HG03025 (cell line): Measurements from ENCODE around the gene TF.
"Not testable (repeated sequence)": the region's sequence is repeated elsewhere in the genome, so short reads cannot be mapped to it uniquely, and the experiment has no call there.

Experiments
- ATAC-seq: cut with Tn5 transposase; IDR thresholded peaks from one replicate; pipeline ENCODE4 v1.9.1; 2021; ENCODE audit warnings: mild to moderate bottlenecking, moderate library complexity; ENCODE audit not compliant: unreplicated experiment, low FRiP score

The TF gene

DNA sequence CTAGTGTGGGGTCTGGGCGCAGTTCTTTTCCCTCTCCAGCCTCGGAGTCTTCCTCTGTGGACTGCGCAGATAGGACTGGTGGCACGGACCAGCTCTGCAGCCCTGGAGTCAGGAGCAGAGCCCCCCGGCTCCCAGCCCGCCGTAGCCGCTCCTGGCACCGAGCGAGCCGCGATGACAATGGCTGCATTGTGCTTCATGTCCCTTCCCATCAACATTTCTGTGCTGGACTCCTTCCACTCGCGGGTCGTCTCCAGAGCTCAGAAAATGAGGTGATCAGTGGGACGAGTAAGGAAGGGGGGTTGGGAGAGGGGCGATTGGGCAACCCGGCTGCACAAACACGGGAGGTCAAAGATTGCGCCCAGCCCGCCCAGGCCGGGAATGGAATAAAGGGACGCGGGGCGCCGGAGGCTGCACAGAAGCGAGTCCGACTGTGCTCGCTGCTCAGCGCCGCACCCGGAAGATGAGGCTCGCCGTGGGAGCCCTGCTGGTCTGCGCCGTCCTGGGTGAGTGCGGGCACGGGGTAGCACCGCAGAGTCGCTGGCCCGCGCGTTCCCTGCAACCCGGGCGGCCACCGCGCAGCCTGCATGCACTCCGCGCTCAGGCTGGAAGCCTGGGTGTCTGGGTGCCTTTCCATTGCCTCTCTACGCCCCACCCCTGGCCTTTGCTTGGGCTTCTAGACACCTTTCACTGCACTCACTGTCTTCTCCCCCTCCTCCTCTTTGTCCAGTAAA lies at the start of gene TF:
TF (plus strand) TSS at position 413 of the 731 bp plus-strand sequence; CDS start at position 461, 48 bp downstream.
- no peak for ATAC-seq

DNA sequence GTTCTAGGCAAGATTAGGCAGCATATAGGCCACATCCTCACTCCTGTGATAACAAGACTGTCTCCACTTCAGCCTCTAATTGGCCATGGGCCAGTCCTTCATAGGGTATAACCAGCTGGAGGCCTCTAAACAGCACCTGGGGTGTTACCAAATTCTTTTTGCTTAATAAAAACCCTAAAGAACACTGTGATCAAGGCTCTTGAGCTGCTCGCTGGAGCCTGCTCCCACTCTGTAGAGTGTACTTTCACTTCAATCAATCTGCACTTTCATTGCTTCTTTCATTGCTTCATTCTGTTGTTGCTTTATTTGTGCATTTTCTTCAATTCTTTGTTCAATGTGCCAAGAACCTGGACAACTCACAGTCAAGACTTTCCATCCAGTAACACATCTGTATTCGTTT lies 48.2 kb upstream of the TF start:
- ATAC-seq: no peak

DNA sequence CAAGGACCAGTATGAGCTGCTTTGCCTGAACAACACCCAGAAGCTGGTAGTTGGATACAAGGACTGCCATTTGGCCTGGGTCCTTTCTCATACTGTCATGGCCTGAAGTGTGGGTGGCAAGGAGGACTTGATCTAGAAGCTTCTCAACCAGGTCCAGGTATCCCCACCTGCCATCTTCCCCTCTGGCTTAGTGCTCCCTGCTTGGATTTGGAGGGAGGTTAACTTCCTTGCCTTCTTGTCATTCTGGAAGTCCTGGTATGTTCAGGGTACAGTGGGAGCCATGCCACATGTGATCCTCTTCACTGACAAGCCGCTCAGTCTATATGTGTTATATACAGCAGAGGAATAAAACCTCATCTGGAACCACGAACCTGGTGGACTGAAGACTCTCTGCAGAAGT lies 46.7 kb upstream of the TF start:
- no peak for ATAC-seq

DNA sequence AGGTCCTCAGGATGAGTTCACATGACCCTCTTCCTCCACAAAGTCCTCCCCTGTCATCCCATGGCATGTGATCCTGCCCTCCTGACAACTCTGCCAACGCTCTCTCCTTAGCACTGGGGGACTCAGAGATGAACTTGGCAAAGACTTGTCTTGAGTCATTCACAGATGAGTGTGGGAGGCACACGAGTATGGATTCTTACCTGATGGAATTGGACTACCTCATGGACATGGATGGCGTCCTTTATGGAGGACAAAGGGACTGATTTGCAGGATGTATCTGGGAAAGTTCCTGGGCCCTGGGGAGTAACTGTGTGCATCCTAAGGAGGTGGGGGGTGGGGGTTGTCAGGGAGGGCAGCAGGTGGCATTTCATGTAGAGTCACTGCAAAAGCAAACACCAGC lies 46.3 kb upstream of the TF start:
- no peak for ATAC-seq

DNA sequence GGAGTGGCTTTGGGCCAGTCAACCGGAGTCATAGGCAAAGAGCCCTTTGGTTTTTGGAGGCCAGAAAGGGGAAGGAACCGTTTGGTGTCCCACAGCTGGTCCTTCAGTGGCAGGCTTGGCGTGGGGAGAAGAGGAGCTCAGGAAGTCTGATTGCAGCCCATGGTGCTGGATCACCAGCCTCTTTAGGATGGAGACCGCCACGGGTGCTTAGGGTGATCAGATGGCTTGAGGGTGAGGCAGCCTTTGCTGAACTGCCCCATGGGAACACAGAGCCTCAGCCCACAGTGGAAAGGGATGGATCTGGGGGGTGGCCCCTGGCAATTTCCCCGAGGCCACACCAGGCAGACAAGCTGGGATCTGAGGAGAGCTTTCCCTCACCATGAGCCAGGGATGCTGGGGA lies 45.8 kb upstream of the TF start:
- ATAC-seq: no peak

DNA sequence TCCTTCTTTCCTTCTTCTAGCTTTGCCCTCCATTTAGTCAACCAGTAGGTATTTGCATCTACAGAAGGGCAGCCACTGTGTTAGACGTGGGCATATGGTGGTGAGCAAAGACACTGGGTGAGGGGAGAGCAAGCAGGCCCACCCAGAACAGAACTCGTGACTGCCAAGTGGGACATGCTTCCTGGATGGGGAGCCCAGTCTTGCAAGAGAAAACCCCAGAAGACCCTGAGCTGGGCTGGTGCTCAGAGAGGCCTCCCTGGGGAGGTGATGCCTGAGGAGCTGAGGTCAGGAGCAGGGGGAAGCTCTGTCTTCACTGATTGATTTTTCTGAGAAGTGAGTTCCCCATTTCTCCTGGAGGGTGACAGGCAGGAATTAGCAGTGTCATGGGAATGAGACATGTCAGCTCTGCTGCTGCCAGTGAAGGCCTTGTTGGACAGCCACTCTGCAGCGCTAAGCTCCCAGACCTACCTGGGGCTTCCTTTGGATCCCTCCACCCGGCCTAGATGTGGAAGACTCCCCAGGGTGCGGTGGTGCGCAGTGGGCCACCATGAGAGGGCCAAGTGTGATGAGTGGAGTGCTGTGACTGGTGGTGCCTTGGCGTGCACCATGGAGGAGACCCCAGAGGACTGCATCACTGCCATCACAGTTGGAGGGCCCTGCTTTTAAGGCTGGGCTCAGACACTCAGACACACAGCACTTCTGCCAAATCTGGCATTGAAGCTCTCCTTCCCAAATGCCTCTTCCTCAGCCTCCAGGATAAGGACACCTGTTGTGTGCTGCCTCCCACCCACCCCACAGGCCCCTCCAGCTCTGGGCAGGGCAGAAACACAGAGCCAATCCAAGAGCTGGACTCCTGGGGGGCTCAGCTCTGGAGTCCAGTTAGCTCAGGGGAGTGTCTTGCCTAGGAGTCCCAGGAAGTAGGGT lies 44.5 kb upstream of the TF start:
- ATAC-seq: no peak

DNA sequence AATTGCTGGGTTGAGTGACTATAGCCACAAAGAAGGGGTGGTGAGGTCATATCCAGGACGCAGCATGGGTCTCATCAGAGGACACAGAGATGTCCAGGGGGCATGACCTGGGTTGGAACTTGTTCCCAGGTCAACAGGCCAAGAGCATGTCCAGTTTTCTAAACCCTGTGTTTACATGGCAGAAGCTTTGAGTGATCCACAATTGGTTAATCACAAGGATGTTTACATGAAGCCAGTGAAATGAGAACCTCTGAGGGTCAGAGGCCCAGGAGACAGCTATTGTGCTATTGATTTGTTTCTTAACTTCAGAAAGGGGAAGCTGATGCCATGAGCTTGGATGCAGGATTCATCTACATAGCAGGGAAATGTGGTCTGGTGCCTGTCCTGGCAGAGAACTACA lies 42.3 kb upstream of the TF start:
- no peak for ATAC-seq

DNA sequence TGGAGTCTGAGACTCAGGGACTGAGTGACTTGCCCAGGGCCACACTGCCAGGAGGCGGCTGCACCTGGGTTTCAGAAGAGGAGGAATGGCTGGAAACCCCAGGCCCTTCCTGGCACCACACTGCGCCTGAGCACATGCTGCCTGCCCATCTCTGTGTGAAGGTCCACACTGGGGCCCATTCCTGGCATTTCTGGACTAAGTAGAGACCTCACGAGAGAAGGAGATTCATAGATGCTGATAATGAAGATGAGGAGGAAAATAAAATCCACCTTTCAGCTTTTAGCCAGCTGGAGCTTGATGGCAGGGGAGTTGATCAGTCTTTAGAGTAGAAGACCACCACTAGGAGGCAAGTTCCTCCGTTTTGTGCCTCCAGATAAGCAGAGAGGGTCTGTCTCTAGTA lies 40.2 kb upstream of the TF start:
- no peak for ATAC-seq

DNA sequence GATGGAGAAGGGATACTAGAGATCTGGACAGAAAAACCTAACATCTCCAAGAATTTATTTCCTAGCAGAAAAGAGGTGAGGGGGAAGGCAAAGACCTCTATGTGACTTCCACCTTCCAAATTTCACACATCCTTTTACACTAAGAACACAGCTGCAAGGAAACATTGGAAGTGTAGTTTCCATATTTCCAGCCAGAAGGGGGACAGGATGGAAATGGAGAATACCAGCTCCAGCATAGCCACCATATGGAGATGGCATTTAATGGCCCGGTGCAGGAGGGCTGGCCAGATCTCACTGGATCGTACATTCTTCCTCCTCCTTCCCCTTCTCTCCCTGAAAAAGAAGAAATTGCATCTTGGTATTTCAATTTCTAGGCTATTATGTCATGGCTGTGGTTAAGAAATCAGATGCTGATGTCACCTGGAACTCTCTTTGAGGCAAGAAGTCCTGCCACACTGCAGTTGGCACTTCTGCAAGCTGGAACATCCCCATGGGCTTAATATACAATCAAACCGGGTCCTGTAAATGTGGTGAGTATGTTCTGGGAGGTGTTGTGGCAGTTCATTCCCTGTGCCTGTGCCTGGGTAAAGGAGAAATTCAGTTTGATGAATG lies 36.9 kb upstream of the TF start:
- no peak for ATAC-seq

DNA sequence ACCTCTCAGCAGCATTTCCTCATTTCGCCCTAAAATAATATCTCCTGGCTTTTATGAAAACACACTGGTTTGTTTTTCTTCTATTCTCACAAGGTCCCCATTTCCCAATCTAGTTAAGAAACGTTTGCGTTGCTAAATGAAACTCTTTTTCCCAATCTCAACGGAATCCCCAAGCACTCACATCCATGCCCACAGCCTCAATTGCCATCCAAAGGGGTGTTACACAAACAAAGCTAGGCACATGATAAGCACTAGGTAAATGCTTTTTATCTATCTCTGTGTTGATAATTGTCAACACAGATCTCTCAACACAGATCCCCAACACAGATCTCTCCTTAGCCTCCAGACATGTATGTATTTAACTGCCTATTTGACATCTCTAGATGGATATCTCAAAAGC lies 35.2 kb upstream of the TF start:
- no peak for ATAC-seq

DNA sequence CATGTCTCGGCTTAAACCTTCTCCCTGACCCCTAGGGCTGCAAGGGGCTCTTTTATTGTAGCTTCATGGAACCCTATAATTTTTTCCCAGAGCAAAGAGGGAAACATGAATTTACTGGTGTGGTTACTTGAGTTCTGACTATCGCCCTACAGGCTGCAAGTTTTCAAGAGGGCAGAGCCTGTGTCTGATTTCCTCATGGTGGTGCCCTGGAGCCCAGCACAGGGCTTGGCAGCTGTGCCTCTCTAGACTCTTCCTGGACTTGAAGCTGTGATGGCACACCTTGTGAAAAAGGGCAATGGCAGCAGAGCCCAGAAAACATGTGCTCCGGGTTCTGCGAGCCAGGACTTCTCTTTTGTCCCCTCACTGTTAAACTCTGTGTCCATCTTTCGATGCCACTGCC lies 34.2 kb upstream of the TF start:
- no peak for ATAC-seq

DNA sequence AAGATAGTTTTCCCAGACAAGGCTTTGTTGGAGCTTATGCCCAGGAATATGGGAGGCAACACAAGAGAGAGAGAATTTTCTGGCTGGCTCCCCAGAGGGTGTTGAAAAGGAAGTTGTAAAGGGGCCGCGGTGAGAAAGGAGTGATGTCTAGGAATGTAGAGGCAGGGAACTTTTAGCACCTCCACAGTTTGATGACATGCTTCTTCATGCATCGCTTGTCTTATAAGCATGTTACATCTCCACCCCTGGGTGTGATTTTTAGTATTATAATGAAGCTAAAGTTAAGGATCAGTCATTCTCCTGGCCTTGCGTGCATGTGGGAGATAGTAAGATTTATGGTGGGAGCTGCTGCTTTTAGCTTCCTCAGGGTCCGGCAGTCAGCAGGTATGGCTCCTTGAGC lies 32.8 kb upstream of the TF start:
- ATAC-seq: no peak

DNA sequence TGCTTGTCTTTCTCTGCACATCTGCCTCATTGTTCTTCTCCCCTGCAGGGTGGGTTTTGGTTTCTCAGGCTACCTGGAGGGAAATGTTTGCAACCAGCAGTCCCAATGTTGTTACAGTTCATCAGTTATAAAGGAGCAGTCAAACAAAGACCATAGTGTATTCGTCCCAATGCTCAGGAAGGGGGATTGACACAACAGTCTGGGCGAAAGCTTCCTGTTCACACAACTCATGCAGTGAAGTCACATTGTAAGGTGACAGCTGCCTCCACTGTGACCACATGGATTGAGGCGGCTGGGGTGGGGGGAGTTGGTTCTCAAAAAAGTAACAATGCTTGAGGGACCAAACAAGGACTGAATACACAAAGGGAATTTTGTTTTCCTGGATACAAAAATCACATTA lies 28.8 kb upstream of the TF start:
- no peak for ATAC-seq

DNA sequence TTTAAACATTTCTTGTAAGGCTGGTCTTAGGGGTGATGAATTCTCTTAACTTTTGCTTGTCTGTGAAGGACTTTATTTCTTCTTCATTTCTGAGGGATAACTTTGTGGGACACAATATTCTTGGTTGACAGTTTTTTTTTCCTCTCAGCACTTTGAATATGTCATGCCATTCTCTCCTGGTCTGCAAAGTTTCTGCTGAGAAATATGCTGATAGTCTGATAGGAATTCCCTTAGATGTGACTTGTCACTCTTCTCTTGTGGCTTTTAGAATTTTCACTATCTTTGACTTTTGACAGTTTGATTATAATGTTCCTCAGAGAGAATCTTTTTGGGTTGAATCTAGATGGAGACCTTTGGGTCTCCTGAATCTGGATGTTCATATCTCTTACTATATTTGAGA lies 23.3 kb upstream of the TF start:
- no peak for ATAC-seq

DNA sequence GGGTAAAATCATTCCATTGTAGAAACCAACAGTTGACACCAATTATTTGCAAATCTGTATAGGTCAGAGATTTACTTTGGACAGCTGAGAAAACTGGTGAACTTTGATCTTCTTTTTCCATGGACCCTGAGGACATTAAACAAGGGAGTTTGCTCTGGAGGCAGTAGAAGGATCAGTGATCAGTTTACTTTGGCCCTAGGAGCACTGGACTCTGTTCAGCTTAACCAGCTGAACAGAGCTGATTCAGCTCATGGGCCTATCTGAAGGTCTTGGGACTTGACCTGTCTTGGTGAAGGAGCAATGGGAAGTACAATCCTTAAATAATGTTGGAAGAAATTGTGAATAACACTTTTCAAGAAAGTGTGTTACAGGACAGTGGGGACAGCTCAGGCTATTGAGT lies 15.2 kb upstream of the TF start:
- ATAC-seq: no peak

DNA sequence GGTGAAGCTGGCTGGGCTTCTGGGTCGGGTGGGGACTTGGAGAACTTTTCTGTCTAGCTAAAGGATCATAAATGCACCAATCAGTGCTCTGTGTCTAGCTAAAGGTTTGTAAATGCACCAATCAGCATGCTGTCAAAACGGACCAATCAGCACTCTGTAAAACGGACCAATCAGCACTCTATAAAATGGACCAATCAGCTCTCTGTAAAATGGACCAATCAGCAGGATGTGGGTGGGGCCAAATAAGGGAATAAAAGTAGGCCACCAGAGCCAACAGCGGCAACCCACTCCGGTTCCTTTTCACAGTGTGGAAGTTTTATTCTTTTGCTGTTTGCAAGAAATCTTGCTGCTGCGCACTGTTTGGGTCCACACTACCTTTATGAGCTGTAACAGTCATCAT lies 14.0 kb upstream of the TF start:
- ATAC-seq: not testable (repeated sequence)

DNA sequence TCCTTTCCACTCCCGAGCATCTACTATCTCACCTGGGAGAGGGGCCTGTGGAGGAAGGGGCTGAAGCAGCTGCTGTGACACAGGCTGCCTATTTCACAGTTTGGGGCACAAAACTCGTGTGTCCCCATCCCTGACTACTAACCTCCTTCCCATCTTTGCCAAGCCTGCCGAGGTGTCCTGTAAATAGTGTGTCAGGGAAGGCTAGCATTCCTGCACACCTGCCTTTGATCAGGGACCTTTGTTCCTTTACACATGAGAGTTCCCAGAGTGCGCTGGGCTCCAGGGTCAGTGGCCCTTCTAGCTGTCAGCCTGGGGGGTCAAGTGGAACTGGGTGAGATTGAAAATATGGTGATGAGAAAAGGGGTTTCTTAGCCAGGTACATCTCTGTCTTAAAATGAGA lies 13.0 kb upstream of the TF start:
- ATAC-seq: no peak

DNA sequence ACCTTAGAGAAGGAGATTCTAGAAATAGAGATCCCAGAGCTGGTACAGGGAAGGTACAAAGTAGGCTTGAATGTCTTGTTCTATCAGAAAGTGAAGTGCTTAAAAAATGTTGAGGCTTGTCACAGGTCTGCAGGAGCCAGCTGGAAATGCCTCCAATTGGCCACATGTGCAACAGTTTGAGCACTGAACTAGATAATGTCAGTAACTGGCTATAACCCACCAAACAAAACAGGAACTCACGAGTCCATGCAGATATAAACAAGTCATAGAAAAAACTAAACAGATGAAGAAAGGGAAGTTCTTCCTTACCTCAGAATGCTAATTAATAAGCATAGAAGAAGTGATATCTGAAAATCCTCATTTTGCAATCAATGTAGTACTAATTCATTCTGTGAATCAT lies 11.9 kb upstream of the TF start:
- ATAC-seq: no peak

DNA sequence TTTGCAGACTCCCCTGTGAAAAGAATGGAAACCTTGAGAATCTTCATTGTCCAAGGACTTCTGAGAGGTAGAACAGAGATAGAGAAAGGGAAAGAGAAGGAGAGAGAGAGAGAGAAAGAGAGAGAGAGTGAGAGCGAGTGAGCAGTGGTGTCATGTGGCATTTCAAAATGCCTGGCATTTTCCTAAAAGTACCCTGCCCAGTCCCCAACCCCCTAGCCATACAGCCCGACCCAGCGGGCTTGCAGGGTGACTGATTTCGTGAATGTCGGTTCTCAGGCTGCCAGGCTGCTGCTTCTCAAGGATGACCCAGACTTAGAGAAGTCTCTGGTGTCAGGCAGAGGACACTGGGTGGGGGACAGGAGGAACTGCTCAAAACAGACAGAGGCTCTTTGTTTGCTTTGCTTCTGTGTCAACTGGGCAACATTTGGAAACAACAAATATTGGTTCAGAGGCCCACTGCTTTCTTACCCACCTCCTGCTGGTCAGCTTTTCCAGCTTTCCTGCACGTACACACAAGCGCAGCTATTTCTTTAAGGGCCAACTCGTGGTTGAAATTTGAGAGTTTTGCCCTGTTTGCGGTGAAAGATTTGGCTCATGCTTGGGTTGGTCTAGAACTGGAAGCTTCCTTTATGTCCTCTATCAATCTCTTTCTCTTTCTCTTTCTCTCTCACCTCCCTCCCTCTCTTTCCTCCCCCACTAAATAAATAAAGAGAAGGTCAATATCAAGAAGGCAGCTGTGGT lies 3.7 kb upstream of the TF start:
- no peak for ATAC-seq

DNA sequence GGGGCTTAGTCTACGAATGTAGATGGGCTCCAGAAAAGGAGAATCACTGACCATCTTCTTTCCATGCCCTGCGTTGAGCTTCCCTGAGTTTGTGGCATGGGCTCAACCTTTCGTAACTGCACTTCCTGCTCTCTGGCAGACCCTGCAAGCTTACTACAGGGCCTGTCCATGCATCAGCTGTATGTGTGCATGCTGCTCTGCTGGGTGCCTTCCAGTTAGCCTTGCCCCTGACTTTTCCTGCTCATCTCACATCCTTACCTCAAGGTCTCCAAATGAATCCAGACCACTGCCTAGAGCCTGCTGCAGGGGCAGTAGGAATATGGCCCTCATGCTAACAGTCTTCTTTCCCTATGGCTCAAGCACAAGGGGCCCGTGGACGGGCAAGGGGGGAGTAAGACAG lies 2.0 kb upstream of the TF start:
- no peak for ATAC-seq

DNA sequence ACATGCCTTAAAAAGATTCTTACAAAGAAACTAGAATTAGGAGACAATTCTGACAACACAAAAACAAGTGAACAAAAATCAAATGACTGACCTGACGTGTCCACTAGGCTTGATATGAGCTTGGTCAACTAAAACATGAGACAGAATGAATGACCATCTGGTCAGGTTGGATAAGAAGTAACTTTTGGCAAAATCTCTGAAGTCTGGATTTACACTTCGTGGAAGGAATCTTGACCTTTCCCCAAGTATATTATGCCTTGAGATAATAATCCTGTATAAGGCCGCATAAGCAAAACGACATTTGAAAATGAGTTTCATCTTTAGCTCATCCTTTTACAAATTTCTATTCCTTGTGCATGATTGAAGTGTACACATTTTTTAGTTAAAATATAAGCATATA lies 1.1 kb upstream of the TF start:
- no peak for ATAC-seq
